HG02938 (cell line): Measurements from ENCODE around the gene SLC41A3.

ENCODE experiments used
- ATAC-seq: cut with Tn5 transposase; IDR thresholded peaks from one replicate; pipeline ENCODE4 v1.9.1; 2021; ENCODE audit warnings: mild to moderate bottlenecking, moderate library complexity; ENCODE audit not compliant: unreplicated experiment

The SLC41A3 gene

GRCh38 chr3:126083913-126084767, at the start of gene SLC41A3:
Gene SLC41A3, minus strand, starts transcription at chr3:126084124. Its CDS starts 15,905 bp downstream, at chr3:126068219.
- ATAC-seq, result peak; percentile 73

- no peak for ATAC-seq
These were observed 49.7 kb upstream of the SLC41A3 start for GRCh38 chr3:126133606-126134005.

GRCh38 chr3:126132751-126133511, 49.0 kb upstream of the SLC41A3 start:
- ATAC-seq, result no peak

- no peak for ATAC-seq
These were observed 48.2 kb upstream of the SLC41A3 start for GRCh38 chr3:126131881-126132750.

- no peak for ATAC-seq
These were observed 47.2 kb upstream of the SLC41A3 start for GRCh38 chr3:126130981-126131745.

GRCh38 chr3:126130081-126130855, 46.3 kb upstream of the SLC41A3 start:
- no peak for ATAC-seq

GRCh38 chr3:126129398-126129891, 45.5 kb upstream of the SLC41A3 start:
- ATAC-seq, result no peak

- ATAC-seq, result no peak
These were observed 44.8 kb upstream of the SLC41A3 start for GRCh38 chr3:126128504-126129397.

GRCh38 chr3:126127904-126128303, 44.0 kb upstream of the SLC41A3 start:
- ATAC-seq, result no peak

- no peak for ATAC-seq
These were observed 43.5 kb upstream of the SLC41A3 start for GRCh38 chr3:126127452-126127851.

- ATAC-seq, result no peak
These were observed 43.0 kb upstream of the SLC41A3 start for GRCh38 chr3:126126811-126127431.

GRCh38 chr3:126126286-126126685, 42.4 kb upstream of the SLC41A3 start:
- no peak for ATAC-seq

GRCh38 chr3:126125781-126126251, 41.9 kb upstream of the SLC41A3 start:
- ATAC-seq, result no peak

GRCh38 chr3:126125341-126125740, 41.4 kb upstream of the SLC41A3 start:
- ATAC-seq, result no peak

GRCh38 chr3:126124896-126125295, 41.0 kb upstream of the SLC41A3 start:
- no peak for ATAC-seq

GRCh38 chr3:126124148-126124868, 40.4 kb upstream of the SLC41A3 start:
- ATAC-seq, result no peak

- ATAC-seq, result no peak
These were observed 37.7 kb upstream of the SLC41A3 start for GRCh38 chr3:126121632-126122031.
